Ramos (cell line): Measurements from ENCODE around the gene MACROD2.
"Not testable (repeated sequence)": the region's sequence is repeated elsewhere in the genome, so short reads cannot be mapped to it uniquely, and the experiment has no call there.

Experiments used
- in situ Hi-C: fragments of 300-500 bp; cut with MboI; formaldehyde crosslinking; loops from one replicate; pipeline ENCODE4 v1.14.3; 2022; ENCODE audit warnings: low sequenced_read_pairs; ENCODE audit not compliant: unreplicated experiment

MACROD2 gene

DNA sequence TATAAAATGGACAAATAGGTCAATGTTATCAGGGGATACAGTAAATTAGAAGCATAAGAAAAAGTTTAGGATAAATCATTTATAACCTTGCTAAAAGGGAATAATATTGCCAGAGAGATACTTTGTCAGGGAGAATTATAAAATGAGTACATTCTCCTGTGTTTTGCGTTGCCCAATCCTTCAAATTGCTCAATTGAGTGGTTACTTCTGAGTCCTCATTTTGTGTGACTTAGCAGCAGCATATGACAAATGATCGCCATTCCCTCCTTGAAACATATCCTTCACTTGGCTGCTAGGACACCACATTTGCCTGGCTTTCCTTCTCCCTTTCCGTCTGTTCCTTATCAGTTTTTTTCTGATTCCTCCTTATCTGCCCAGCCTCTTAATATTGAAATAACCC is 448.8 kb downstream of the MACROD2 start:
- in situ Hi-C loops, result no loop called here

DNA sequence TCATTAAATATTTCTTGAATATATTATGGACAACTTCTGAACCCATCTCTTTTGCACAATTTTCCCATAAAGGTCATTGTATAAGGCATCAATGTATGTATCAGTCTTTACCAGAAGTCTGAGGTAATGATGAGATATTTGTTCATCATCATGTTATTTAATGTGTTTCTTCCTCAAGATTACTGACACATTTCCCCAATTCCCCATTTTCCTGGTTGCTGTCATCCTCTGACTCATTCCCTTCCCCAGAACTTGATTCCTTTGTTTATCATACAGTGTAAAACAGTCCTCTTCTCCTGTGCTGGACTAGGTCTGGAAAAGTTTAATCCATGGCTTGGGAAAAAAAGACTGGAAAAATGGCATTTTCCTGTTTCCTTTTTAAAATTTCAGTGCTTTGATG is 450.0 kb downstream of the MACROD2 start:
- in situ Hi-C loops, result no loop called here

DNA sequence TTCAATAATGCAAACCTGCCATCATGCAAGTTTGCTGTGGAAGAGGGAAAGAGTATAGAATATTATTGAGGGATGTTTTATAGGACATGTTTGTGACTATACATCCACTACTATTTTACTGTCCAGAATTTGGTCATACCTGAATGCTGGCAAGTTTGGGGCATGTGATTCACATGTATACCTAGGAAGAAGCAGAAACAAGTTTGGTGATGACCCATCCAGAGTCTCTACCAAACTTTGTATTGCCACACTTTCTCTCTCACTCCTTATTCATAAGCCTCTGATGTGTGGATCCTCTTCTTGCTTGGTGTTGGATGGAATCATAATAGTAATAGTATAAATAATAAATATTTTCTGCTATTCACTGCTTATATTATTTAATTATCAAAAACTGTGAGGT is 450.6 kb downstream of the MACROD2 start:
- in situ Hi-C loops, result no loop called here

DNA sequence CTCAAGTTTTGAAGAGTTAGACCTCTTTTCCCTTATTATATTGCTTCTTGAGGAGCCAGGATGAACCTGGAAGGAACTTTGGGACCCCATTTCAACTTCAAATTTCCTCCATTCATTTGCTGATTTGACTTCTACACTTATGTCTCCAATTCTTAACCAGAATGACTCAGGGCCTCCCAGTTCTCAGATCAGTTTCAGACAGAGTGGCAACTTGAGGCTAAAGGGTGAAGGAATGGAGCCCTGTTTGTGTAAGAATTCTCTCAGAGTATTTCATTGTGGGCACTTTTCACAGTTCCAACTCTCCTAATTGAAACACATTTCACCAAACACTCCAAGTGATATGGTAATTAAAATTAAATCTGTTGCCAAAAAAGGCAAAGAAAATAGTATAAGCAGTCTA is 451.1 kb downstream of the MACROD2 start:
- in situ Hi-C loops, result no loop called here

DNA sequence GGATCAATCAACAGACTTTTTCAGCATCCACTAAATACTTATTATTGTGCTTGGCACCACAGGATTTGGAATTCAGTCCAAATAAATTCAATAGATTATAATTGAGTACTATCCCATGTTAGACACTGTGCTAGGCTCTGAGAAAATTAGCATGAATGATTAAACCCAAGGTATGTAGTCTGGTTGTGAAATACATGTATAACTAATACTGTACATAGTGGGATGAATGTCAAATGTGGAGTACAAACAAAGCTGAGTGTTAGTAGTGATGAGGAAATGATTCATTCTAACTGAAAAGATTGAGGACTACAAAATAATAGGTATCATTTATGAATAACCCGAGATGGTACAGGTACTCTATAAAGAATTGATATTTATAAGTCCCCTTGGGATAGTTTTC is 454.0 kb downstream of the MACROD2 start:
- in situ Hi-C loops, result no loop called here

DNA sequence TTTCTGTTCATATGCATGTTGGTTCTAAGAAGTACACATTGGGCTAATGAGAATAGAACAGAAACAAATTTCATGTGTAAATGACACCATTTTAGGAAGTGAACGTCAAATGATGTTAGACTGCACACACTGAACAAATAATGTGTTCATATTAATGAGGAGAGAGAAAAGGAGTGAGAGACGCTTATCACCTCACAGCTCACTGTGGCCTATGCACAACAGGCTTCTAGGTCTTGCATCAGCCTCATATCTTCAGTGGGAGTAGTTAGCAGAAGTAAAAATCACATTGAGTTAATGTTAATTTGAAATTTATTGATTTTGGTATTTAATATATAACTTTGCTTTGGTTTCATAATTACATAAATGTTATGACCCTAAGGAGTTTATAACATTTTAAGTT is 454.9 kb downstream of the MACROD2 start:
- in situ Hi-C loops, result no loop called here

DNA sequence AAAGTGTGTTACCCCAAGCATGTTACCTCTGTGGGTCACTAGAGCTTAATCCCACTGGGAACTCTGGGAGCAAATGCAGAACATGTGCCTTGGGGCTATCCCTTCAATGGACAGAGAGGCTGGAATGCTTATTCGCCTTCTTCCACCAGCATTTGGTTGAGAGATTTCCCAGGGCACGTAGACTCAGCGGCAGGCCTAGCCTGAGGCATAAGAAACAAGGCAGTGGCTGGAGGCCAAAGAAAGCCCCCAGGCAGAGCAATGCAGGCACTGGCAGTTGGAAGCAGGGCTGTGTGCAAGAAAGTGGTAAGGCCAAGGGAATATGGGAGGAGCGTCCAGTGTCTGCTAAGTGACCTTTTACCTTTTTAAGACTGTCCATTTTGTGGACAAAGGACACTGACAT is 456.1 kb downstream of the MACROD2 start:
- in situ Hi-C loops, result no loop called here

DNA sequence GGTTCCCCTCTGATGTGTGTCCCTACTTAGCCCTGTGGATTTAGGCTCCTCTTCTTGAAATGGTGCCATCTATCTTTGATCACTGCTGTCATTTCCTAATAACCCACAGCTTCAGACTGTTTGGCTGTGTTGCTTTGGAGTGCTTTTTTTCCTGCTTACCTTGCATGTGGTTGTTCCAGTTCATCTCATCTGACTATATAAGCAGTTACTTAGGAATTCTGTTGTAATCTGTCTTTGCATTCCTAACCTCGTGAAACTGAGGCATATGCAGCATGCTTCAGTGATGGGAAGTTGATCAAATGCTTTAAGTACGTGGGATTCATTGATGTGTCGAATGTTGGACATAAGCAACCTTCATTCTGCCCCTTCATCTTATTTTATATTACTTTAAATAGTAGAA is 457.9 kb downstream of the MACROD2 start:
- in situ Hi-C loops, result no loop called here

DNA sequence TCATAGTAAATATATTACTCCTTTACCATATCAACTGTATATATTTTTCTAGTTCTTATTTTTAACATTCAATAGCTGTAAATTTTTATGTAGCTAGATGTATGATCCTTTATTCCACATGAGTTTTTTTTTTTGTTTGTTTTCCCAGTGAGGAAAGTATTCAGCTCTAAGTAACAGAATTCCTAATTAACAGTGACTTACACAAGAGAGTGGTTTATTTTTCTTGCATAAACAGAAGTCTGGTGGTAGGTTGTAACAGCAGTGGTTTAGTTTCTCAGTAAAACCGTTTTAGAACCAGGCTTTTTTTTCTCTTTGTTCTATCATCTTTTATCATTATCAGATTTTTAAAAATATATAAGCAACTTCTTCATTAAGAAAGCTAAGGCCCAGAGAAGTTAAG is 459.0 kb downstream of the MACROD2 start:
- in situ Hi-C loops, result no loop called here

DNA sequence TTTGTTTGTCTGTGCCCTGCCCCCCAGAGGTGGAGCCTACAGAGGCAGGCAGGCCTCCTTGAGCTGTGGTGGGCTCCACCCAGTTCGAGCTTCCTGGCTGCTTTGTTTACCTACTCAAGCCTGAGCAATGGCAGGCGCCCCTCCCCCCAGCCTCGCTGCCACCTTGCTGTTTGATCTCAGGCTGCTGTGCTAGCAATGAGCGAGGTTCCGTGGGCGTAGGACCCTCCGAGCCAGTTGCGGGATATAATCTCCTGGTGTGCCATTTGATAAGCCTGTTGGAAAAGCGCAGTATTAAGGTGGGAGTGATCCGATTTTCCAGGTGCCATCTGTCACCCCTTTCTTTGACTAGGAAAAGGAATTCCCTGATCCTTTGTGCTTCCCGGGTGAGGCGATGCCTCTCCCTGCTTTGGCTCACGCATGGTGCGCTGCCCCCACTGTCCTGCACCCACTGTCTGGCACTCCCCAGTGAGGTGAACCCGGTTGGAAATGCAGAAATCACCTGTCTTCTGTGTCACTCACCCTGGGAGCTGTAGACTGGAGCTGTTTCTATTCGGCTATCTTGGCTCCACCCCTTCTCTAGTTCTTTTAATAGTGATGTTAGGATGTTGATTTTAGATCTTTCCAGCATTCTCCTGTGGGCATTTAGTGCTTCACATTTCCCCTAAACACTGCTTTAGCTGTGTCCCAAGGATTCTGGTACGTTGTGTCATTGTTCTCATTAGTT is 471.9 kb downstream of the MACROD2 start:
- in situ Hi-C loops, result not testable (repeated sequence)

DNA sequence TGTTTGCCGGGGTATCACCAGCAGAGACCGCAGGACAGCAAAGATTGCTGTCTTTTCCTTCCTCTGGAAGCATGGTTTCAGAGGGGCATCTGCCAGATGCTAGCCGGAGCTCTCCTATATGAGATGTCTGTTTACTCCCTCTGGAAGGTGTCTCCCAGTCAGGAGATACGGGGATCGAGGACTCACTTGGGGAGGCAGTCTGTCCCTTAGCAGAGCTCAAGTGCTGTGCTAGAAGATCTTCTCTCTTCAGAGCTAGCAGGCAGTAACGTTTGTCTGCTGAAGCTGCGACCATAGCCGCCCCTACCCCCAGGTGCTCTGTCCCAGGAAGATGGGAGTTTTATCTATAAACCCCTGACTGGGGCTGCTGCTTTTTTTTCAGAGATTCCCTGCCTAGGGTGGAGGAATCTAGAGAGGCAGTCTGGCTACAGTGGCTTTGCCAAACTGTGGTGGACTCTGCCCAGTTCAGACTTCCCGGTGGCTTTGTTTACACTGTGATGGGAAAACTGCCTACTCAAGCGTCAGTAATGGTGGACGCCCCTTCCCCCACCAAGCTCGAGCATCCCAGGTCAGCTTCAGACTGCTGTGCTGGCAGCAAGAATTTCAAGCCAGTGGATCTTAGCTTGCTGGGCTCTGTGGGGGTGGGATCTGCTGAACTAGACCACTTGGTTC is 475.0 kb downstream of the MACROD2 start:
- in situ Hi-C loops, result no loop called here

DNA sequence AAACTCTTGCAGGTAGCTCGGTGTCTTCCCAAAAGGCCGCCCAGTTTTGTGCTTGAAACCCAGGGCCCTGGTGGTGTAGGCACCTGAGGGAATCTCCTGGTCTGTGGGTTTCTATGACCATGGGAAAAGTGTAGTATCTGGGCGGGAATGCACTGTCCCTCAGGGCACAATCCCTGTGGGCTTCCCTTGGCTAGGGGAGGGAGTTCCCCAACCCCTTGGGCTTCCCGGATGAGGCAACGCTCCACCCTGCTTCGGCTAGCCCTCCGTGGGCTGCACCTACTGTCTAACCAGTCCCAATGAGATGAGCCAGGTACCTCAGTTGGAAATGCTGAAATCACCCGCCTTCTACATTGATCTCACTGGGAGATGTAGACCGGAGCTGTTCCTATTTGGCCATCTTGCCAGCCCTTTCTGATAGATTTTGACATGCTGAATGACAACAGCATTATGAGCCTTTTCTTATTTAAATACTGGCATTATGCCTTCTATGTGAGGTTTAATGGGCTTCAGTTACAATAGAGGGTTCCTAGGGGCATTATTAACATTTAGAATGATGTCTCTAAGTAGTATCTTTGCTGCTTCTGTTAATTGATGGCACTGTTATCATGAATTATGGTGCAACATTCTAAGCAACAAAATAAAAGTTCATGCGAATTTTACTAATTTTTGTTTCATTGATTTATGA is 475.8 kb downstream of the MACROD2 start:
- in situ Hi-C loops, result no loop called here

DNA sequence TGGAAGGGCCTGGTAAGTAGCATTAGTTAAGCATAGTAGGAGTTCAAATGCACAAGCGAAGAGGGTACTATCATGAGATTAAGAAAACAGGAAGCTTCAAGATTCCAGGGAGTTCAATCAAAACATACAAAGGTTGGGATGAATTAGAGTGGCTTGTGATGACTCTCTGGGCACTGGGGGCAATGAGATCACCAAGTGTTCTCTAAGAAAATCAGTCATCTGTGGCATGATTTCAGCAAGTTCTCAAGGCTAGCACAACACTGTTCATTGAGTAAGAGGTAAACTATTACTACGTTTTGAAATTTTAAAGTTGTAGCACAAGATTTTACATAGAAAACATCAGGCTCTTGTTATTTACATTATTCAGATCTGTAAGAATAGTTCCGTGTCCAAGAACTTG is 481.8 kb downstream of the MACROD2 start:
- in situ Hi-C loops, result no loop called here

DNA sequence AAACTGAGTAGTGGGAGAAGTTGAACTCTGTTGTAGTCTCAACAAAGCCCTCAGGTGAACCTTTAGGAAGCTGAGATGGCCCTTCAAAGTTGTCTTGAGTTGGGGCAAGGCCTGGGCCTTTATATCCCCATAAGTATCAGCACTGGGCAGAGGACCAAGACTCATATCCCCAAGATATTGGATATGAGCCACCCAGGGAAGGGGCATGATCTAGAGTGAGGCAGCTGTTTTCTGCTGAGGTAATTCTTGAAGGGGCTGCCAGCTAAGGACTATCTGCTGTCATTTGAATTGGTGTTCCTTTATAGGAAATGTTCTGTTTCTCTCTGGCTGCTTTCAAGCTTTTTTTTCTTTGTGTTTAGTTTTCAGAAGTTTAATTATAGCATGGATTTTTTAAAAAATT is 482.8 kb downstream of the MACROD2 start:
- in situ Hi-C loops, result no loop called here

DNA sequence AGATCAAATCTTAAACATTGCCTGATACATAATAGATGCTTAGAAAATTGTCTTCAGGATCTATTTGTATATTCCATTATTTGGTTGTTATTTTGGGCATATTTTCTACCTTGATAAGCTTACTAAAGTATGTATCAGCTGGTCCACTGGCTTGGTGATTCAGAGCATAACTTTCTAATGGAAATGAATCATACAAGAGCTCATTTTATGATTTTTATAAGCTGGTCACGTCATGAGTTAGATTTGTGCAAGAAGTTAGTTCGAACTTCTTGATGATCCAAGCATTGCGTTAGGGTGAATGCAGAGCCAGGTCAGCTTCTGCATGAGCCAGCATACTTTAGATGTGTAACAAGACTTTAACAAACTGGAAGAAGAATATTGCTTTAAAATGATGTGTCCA is 486.5 kb downstream of the MACROD2 start:
- in situ Hi-C loops, result no loop called here

DNA sequence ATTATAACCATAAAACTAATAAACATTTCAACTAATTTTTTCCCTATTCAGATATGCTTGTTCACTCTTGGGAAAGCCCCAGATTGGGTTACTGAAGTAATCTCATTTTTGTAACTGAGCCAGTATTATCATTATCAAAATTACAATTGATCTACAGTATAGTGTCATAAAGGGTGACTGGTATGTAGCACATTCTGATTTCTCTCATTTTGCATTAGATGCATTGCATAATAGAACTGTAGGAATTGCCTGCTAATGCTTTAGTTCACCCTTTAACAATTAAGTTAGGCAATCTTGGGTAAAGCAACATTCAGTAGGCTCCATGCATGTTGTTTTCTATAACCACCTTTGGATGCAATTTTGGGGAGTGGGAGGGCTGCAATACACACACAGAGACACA is 492.9 kb downstream of the MACROD2 start:
- in situ Hi-C loops, result no loop called here

DNA sequence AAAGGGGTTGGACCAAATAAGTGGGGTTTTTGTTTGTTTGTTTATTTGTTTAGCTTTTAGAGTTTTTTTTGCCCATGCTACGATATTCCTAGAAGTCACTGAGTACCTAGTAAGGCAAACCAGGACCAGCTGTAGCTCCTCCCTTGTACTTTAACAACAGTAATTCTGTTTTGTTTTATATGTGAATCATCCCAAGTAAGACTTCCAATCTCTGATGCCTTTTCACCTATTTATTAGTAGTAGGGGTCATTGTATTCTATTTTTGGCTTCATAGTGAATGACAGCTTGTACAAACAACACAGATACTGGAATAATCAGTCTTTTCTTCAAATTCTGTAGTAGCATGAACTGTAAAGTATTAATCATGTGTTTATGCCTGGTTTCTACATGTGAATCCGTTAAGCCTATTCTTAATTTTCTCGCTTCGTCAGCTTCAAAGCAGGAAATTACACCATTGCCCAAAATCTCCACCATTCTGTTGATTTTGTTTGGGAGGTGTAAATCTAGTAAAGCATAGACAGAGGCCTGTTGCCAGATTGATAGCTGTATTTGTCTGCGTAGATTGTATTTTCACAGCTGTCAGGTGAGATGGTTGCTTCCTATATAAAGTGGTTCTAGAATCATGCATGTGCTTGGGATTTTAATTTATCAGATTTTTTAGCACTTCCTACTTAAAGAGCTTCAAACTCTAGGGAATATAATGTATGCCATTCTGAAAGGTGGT is 493.6 kb downstream of the MACROD2 start:
- in situ Hi-C loops, result no loop called here

DNA sequence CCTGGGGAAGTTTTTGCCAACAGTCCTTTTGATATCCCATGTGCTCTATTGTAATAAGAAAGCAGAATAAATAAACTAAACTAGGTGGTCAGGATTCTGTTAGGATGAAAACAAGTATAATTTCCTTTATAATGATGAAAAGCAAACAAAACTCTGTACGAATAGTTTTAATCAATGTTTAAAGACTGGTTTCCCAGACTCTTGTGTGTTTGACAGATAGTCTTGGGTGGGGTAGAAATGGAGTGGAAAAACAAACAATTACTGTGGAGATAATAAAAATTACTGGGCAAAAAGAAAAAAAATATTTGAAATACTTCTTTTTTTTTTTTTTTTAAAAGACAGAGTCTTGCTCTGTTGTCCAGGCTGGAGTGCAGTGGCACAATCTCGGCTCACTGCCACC is 494.2 kb downstream of the MACROD2 start:
- in situ Hi-C loops, result no loop called here

DNA sequence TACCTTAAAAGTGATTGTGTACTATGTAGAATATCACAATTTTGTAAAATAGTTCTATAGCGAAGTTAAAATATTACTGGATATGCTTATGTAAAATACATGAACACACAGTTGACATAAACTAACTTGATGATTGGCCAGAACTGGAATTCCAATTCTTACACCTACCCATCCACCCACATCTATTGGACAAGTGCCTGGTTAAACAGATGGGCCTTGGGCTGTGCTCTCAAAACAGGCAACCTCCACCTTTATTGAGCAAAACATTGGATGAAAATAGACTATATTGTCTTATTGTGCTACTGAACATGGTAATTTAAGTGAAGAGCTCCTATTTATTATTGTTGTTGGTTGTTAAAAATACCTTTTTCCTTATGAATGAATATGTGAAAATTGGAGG is 496.1 kb downstream of the MACROD2 start:
- in situ Hi-C loops, result no loop called here

DNA sequence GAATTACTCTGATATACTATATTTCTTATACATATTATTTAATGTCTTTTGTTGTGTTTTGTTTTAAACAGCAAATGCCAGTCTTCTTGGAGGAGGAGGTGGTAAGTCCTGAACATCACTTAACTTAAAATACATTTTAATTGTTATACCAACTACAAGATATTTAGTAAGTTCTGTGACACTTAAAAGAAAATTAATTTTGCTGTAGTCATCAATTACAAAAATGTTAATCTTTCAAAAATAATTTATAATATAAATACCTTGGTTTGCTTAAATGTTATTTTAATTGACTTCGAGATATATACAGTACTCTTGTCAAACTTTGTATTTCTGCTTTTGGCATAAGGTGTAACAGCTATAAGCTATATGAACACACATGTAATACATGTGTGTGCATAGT is 498.1 kb downstream of the MACROD2 start:
- in situ Hi-C loops, result no loop called here

DNA sequence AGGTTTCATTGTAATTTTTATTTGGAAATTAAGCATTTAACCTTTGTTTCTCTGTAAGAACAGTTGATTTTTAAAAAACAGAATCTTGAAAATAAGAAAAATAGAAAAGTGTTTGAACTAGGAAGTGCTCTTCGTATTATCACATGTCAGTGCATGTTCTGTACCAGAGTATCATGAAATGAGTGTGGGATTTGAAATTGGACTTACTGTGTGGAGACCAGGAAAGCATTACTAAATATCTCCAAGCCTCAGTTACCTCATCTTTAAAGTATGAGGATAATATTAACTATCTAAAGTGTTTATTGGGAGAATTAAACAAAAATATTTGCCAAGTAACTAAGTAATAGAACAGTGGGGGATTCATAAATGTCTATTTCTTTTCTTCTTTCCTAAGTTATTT is 499.0 kb downstream of the MACROD2 start:
- in situ Hi-C loops, result no loop called here
